Testis (tissue), 2 donors: ENCODE measurements around the gene CD300LD.

Experiments used
- POLR2A ChIP-seq: fragments of 450-650 bp; IDR thresholded peaks from one replicate; pipeline ENCODE4 v1.6.1; 2017; ENCODE audit warnings: antibody characterized with exemption, mild to moderate bottlenecking, moderate library complexity
- TF ChIP-seq, protein P1 (sequence below), 3 experiments: fragments of 450-650 bp in 2 of 3; fragments of 200-600 bp in 1 of 3; sonication (generic) in 1 of 3; IDR thresholded peaks; one replicate each; pipeline ENCODE4 v1.5.1; 2016 to 2019; ENCODE audit warnings: antibody characterized with exemption in 3 of 3, mild to moderate bottlenecking in 2 of 3, moderate library complexity in 1 of 3

DNA sequence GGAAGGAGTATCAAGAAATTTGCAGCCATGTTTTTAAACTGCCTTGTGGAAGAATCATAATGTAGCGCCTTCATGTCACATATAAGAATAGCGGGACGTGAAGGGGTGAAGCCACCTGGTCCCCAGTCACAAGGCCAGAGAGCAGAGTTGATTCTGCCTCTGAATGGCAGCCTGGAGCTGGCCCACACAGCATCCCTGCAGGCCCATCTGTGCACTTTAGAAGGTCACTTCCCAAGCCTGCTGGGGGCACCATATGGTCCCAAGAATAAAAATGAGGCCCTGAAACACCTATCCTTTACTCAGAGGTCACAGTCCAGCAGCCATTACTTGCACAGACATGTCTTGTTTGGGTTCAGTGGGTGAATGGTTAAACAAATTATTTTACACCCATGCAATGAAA is 16.4 kb upstream of the CD300LD start:
- TF ChIP-seq, protein P1, sequence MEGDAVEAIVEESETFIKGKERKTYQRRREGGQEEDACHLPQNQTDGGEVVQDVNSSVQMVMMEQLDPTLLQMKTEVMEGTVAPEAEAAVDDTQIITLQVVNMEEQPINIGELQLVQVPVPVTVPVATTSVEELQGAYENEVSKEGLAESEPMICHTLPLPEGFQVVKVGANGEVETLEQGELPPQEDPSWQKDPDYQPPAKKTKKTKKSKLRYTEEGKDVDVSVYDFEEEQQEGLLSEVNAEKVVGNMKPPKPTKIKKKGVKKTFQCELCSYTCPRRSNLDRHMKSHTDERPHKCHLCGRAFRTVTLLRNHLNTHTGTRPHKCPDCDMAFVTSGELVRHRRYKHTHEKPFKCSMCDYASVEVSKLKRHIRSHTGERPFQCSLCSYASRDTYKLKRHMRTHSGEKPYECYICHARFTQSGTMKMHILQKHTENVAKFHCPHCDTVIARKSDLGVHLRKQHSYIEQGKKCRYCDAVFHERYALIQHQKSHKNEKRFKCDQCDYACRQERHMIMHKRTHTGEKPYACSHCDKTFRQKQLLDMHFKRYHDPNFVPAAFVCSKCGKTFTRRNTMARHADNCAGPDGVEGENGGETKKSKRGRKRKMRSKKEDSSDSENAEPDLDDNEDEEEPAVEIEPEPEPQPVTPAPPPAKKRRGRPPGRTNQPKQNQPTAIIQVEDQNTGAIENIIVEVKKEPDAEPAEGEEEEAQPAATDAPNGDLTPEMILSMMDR (IDR thresholded peaks at IDR 0.05): no peak
- no peak for TF ChIP-seq POLR2A
